ENCODE data around the gene SLC6A20.
"Not testable (repeated sequence)": the region's sequence is repeated elsewhere in the genome, so short reads cannot be mapped to it uniquely, and the experiment has no call there.

SLC6A20 gene

GRCh38 chr3:45760878-45761711, 35.2 kb downstream of the SLC6A20 start:
- peak in 2 of 3 donors; percentile 14 to 32 for DNase-seq (ENCODE audit: low read depth in 2 of 3, low spot score in 1 of 3)

DNA sequence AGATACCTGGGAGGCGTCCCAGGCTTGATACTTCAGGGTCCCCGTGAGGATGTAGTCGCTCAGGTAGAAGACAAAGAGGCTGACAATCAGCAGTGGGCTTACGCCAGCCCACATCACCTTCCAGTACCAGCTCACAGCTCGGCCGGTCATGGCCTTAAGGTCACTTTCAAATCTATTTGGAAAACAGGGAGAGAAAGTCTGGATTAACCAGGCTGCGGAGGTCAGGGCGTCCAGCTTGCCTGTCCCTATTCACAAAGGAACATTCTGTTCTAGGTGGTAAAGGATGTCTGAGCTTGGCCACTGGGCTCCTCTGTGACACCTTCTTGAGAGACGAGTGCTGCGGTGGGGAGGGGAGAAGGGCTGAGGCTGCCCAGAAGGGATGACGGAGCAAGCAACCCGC, 36.5 kb downstream of the SLC6A20 start:
- DNase-seq (ENCODE audit: low read depth in 2 of 3, low spot score in 1 of 3) = no peak

DNA sequence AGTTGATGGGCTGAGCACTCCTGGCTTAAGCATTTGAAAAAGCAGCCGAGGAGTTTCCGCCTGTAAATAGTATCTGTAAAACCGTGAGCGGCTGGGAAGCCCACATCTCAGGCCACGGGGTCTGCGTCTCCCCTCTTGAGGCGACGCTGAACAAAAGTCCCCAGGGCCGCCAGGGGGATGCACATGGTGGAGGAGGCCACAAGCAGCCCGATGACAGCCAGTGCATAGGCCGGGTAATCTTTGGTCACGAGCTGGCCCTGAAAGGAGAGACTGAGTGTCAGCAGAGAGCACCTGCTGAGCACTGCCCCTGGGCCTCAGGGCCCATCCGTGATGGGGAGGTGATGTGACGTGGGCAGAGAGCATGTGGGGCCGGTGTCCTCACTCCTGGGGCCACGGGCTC, 37.5 kb downstream of the SLC6A20 start:
- no peak for DNase-seq (ENCODE audit: low read depth in 2 of 3, low spot score in 1 of 3)

GRCh38 chr3:45757141-45757540, 39.2 kb downstream of the SLC6A20 start:
- DNase-seq (ENCODE audit: low read depth in 2 of 3, low spot score in 1 of 3) = not testable (repeated sequence)

DNA sequence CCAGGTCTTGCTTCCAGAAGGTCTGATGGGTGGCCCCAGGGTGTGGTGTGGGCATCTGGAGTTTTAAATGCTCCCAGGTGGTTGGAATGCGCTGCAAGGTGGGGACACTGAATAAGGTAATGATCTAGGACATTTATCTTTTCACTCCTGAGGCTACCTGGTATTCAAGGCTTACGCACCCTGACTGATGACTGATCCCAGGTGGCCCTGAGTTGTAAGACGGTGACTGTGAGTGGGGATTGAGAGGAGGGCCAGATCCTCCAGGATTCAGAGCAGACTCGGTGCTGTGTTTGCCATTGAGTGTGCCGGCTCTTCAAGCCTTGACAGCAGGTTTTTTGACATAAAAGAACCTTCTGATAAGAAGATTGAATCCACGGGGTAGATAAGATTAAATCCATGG, 40.3 kb downstream of the SLC6A20 start:
- no peak for DNase-seq (ENCODE audit: low read depth in 2 of 3, low spot score in 1 of 3)

GRCh38 chr3:45754461-45754860, 41.9 kb downstream of the SLC6A20 start:
- DNase-seq (ENCODE audit: low read depth in 2 of 3, low spot score in 1 of 3) = no peak

- no peak for DNase-seq (ENCODE audit: low read depth in 2 of 3, low spot score in 1 of 3)
Observed at GRCh38 chr3:45753095-45753494, 43.2 kb downstream of the SLC6A20 start.

GRCh38 chr3:45751537-45752242, 44.6 kb downstream of the SLC6A20 start:
- no peak for DNase-seq (ENCODE audit: low read depth in 2 of 3, low spot score in 1 of 3)

DNA sequence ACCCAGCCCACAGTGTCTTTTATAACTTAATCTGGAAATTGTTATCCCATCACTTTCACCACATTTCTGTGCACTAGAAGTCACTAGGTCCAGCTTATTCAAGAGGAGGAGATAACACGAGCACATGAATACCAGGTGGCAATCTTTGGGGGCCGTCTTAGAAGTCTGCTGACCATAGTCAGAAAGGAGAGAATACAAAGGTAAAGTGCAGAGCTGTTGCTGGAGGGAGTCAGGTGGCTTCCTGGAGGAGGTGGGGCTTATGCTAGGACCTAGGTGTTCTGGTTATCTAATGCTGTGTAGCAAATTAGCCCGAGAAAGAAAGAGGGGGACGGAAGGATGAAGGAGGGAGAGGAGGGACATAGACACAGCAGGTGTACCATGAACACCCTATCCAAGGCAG, 46.5 kb downstream of the SLC6A20 start:
- no peak for DNase-seq (ENCODE audit: low read depth in 2 of 3, low spot score in 1 of 3)

DNA sequence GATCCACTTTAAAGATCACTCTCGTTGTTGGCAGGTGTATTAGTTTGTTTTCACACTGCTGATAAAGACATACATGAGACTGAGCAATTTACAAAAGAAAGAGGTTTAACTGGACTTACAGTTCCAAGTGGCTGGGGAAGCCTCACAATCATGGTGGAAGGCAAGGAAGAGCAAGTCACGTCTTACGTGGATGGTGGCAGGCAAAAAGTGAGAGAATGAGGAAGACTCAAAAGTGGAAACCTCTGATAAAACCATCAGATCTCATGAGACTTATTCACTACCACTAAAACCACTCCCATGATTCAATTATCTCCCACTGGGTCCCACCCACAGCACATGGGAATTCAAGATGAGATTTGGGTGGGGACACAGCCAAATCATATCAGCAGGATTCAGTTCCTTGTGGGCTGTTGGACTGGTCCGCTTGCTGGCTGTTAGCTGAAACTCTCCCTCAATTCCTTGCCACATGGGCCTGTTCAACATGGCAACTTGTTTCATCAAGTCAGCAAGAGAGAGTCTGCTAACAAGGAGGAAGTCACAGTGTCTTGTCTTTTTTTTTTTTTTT, 47.2 kb downstream of the SLC6A20 start:
- DNase-seq (ENCODE audit: low read depth in 2 of 3, low spot score in 1 of 3) = not testable (repeated sequence)

DNA sequence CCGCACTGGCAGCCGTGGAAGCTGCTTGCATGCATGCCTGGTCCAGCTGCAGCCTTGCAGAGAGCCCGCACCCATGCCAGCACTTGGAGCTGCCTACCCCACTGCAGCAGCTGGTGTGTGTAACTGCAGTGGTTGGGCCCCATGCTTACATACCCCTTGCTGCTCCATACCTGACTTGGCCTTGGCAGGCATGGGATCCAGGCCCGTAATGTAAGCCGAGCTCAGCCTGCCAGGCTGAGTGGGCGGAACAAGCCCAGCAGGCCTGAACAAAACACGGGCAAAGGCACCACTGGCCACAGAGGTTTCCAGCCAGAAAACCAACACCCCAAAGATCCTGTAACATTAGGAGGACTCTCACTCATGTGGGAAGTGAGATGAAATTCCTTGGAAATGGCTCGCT, 48.3 kb downstream of the SLC6A20 start:
- DNase-seq (ENCODE audit: low read depth in 2 of 3, low spot score in 1 of 3) = no peak

DNA sequence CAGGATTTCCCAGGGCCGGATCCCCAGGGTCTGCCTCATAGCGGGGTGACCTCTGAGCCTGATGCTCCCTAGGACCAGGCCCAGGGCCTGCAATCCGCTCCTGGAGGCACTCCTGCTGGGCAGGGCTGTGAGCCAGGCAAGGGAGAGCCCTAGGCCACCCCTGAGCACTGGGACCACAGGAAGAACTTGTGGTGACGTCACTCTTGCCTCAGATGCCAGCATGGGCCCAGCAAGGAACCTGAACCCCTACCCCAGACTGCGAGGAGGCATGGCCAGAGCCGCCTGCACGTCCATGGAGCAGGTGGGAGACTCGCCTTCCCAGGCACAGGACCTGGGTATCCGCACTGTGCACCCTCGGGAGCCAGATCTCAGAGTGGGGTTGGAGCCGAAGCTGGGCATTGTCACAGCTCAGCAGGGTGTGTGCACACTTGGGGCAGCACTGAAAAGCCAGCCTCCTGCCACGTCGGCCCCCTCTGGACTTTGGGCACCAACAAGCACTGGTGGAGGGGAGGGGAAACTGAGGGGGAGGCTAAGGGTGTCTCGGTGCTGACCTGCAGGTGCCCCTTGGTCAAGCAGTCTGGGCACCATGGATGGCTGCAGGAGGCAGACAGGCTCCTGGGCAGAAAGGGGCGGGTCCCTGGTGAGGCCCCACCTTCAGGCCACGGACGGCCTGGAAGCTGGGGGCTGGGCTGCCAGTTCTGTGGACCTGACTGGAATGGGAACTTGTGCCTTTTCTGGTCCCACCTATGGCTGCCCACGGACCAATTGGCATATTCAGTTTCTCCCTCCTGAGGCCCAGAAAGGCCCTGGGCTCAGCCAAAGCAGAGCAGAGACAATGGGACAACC, 49.3 kb downstream of the SLC6A20 start:
- no peak for DNase-seq (ENCODE audit: low read depth in 2 of 3, low spot score in 1 of 3)

DNA sequence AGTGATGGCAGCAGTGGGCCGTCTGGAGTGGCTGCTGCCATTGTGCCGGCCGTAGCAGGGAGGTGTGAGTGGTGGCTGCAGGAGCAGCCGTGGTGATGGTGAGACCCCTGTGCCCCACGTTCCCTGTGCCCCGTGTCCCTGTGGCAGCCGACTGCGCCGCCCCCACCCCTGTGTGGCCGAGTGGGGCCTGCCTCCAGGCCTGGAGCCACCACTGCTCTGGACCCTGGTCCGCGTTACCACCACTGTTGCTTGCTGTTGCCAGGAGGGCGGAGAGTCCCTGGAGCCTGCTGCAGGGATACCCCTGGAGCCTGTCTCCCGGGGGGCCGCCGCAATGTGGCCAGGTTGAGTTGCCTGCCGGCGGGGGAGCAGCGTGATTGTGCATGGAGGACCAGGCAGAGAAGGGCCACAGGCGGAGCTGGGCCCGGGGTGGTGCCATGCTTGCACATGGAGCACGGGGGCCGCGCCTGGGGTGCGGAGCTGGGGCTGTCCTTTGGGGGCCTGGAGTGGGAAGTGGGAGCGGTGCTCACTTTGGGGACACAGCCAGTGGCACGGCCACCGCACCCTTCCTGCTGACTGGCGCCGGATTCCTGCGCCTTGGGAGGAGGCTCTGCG, 50.1 kb downstream of the SLC6A20 start:
- DNase-seq (ENCODE audit: low read depth in 2 of 3, low spot score in 1 of 3) = no peak

- DNase-seq (ENCODE audit: low read depth in 2 of 3, low spot score in 1 of 3) = no peak
Observed at GRCh38 chr3:45742461-45743089, 53.8 kb downstream of the SLC6A20 start.

DNA sequence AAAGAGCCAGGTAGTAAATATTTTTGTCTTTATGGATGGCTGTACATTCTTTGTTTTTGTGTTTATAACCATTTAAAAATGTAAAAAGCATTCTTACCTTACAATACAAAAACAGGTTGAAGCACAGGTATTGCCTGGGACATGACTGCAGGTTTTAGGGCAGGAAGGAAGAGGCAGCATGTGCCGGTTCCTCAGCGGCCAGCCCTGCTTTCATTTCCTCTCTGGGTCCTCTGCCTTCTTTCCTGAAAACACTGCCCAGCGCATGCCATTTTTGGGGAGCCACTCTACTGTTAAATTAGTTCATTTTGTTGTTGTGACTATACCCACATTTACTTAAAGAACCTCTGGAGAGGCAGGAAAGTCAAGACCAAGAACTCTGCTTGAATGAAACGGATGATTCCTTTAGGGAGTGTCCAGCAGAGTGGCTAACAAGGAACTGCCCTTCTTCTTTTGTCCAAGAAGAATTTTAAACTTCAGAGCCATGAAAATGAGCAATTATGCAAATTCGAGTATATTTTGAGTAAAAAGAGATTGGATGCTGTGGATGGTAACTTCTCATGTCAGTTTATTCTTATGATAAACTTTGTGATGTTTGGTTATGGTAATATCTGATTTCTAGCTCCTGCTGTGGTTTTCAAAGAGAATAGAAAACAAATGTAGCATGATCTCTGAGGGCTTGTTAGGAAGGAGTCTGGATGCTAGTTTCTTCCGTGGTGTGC, 54.4 kb downstream of the SLC6A20 start:
- no peak for DNase-seq (ENCODE audit: low read depth in 2 of 3, low spot score in 1 of 3)

DNA sequence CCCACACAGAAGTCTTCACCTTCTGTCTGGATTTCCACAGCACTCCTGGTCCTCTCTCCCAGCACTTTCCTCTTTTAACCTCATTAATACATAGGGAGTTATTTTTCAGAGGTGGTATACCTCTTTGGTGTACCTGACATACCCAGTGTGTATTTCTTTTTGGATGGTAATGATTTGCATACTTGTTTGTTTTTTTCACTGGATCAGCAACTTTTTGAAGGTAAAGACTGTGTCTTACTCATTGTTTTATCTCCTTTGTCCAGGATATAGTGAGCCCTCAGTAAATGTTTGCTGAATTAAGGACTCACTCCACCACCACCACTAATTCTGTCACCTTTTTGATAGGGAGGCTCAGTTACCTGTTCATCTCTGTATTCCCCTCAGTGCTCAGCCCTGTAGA, 55.1 kb downstream of the SLC6A20 start:
- no peak for DNase-seq (ENCODE audit: low read depth in 2 of 3, low spot score in 1 of 3)

- no peak for DNase-seq (ENCODE audit: low read depth in 2 of 3, low spot score in 1 of 3)
Observed at GRCh38 chr3:45739991-45740390, 56.3 kb downstream of the SLC6A20 start.

DNA sequence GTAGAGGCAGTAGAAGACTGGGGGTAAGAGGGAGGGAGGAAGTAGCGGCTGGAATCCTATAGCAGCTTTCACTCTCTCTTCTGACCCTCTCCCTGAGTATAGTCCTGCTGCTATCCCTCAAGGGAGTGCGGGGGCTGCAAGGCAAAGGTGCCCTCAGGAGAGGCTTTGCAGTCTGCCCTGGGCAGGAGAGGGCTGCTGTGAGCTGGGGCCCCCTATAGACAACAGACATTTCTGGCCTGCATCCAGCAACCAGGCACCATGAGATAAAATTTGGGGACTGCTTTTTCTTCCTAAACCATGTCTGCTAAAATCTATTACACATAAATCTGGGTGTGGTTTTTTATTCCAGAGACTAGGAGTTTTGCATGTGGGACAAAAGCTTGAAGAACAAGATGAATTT, 59.1 kb downstream of the SLC6A20 start:
- no peak for DNase-seq (ENCODE audit: low read depth in 2 of 3, low spot score in 1 of 3)

DNA sequence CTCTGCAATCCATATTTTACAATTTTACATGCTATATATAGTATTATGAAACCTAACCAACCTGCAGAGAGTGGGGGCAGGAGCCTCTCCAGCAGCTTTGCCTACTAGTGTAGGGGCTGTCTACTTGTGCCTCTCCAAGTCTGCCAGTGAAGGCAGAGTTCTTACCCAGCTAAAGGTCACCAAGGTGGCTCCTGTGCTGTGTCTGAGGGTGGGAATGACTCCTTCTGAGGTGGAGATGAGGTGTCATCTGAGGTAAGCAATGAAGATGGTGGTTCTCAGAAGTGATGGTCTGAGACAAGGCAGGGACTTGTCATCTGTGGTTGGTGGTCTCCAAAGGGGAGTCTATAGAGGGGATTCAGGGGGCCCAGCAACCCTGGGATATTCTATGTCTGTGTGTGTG, 59.6 kb downstream of the SLC6A20 start:
- DNase-seq (ENCODE audit: low read depth in 2 of 3, low spot score in 1 of 3) = no peak
